Peyer's patch (tissue), 4 donors: ENCODE results near the gene TGFBR1.

Experiments used
- CTCF ChIP-seq, 6 experiments: fragments of 450-650 bp in 4 of 6; fragments of 200-600 bp in 2 of 6; sonication (generic) in 1 of 6; IDR thresholded peaks; one replicate each; pipeline ENCODE4 v1.5.1; 2017 to 2019; ENCODE audit warnings: antibody characterized with exemption in 6 of 6, mild to moderate bottlenecking in 3 of 6, moderate library complexity in 1 of 6
- POLR2A ChIP-seq, 2 donors: fragments of 450-650 bp; IDR thresholded peaks; one replicate each; pipeline ENCODE4 v1.5.1; 2017; ENCODE audit warnings: antibody characterized with exemption in 2 of 2, mild to moderate bottlenecking in 2 of 2, moderate library complexity in 2 of 2

GRCh38 chr9:99074902-99075245 is 30.0 kb upstream of the TGFBR1 start:
- TF ChIP-seq CTCF (IDR thresholded peaks at IDR 0.05): no peak
- no peak for TF ChIP-seq POLR2A (IDR thresholded peaks at IDR 0.05)
